CD4-positive, alpha-beta T cell (primary cell): ENCODE data around the gene CD63. TPM values are rescaled to one million over a fixed set of nuclear protein-coding genes. Genes with fewer than 3 reads are reported as not detected.
A peak's percentile ranks its signal among the peaks of the same experiment; 100 is the strongest.

Experiments used
- ATAC-seq: fragments of 200-7000 bp; cut with Tn5 transposase; one replicate; pipeline ENCODE4 v1.10.0; 2022; ENCODE audit warnings: mild to moderate bottlenecking; ENCODE audit not compliant: poor library complexity
- CTCF ChIA-PET: fragments of 350-600 bp; sonication (Branson Sonifier 250); formaldehyde crosslinking; loops from one replicate; lab custom pipeline; 2021; ENCODE audit warnings: antibody characterized with exemption, inconsistent platforms; lab: Charles Lee
- POLR2A ChIA-PET: fragments of 350-600 bp; sonication (Branson Sonifier 250); formaldehyde crosslinking; loops from one replicate; lab custom pipeline; 2021; ENCODE audit warnings: antibody characterized with exemption, inconsistent platforms; lab: Charles Lee
- DNase-seq, 14 experiments: peaks; one replicate each; pipeline ENCODE4 v3.0.0-alpha.2; 2013 to 2020; ENCODE audit warnings: mixed read lengths in 2 of 14
- H3K27ac ChIP-seq, 2 donors: one replicate each; pipeline versions ENCODE4 v1.5.1 to v1.7.0; 2013; ENCODE audit warnings: low read length in 2 of 2, low read depth in 1 of 2, mild to moderate bottlenecking in 1 of 2
- H3K27me3 ChIP-seq, 2 experiments: 1 replicate in 1 of 2; 2 replicates in 1 of 2; pipeline versions ENCODE4 v1.6.1 to v1.7.0; 2013; ENCODE audit warnings: low read length in 2 of 2, control low read depth in 1 of 2, mild to moderate bottlenecking in 1 of 2, moderate library complexity in 1 of 2; ENCODE audit not compliant: insufficient read depth in 2 of 2, control insufficient read depth in 1 of 2
- H3K36me3 ChIP-seq: one replicate; pipeline ENCODE4 v1.6.1; 2013; ENCODE audit warnings: low read length, control low read depth; ENCODE audit not compliant: insufficient read depth
- H3K4me1 ChIP-seq: one replicate; pipeline ENCODE4 v1.6.1; 2013; ENCODE audit warnings: low read length, control low read depth; ENCODE audit not compliant: insufficient read depth
- H3K4me3 ChIP-seq: one replicate; pipeline ENCODE4 v1.5.1; 2013; ENCODE audit warnings: mild to moderate bottlenecking, low read length, moderate library complexity
- H3K9me3 ChIP-seq, 2 experiments: 1 replicate in 1 of 2; 2 replicates in 1 of 2; pipeline versions ENCODE4 v1.6.1 to v1.7.0; 2013; ENCODE audit warnings: low read length in 2 of 2, mild to moderate bottlenecking in 2 of 2, control low read depth in 1 of 2, moderate library complexity in 1 of 2; ENCODE audit not compliant: control insufficient read depth in 1 of 2, insufficient read depth in 1 of 2
- H3K27ac Mint-ChIP-seq: one replicate; pipeline ENCODE4 v1.8.0; 2020; ENCODE audit warnings: mixed read lengths
- H3K27me3 Mint-ChIP-seq: one replicate; pipeline ENCODE4 v1.8.0; 2021; ENCODE audit warnings: mixed read lengths
- H3K36me3 Mint-ChIP-seq: one replicate; pipeline ENCODE4 v1.8.0; 2021; ENCODE audit warnings: low read depth, mixed read lengths
- H3K4me1 Mint-ChIP-seq: one replicate; pipeline ENCODE4 v1.8.0; 2021; ENCODE audit warnings: low read depth, mixed read lengths
- H3K4me3 Mint-ChIP-seq: one replicate; pipeline ENCODE4 v1.8.0; 2020; ENCODE audit warnings: mild to moderate bottlenecking, mixed read lengths
- H3K9me3 Mint-ChIP-seq: one replicate; pipeline ENCODE4 v1.8.0; 2020; ENCODE audit warnings: mixed read lengths
- CTCF ChIP-seq: fragments of 200-600 bp; IDR thresholded peaks from one replicate; pipeline ENCODE4 v1.8.0; 2022; ENCODE audit warnings: antibody characterized with exemption, mild to moderate bottlenecking
- intact Hi-C, 2 experiments: fragments of 100-400 bp; cut with DNase I in 1 of 2; cut with micrococcal nuclease in 1 of 2; formaldehyde crosslinking; loops; one replicate each; pipeline versions ENCODE4 v1.15.1 to v1.9.0; 2023 to 2025; cut with DNase I, micrococcal nuclease
- total RNA-seq, 174 experiments: library from RNA in 2 of 174; stranded (reverse) in 2 of 174; gene quantifications; one replicate each; pipeline ENCODE4 v1.2.3 and lab custom pipeline; 2021 to 2026

Gene CD63
- total RNA-seq, 2 experiments from 2014 or later = 34.0 to 36.4 TPM

GRCh38 chr12:55685671-55686070 lies 43.1 kb downstream of the CD63 start:
- intact Hi-C loops = no loop called here
- Histone ChIP-seq H3K27me3 (peaks cover 8 to 10% of the 10 kb centered on the region in 2 experiments), H3K9me3 (no peaks in the 10 kb centered on the region), H3K4me3 (no peak overlapping the region), H3K36me3 (no peaks in the 10 kb centered on the region), H3K4me1 (peaks cover 15% of the 10 kb centered on the region), H3K27ac (no peak overlapping the region)
- no peaks in the 10 kb centered on the region for H3K36me3 Mint-ChIP-seq
- H3K4me1 Mint-ChIP-seq = peaks cover 16% of the 10 kb centered on the region
- no peak overlapping the region for H3K4me3 Mint-ChIP-seq
- no peak overlapping the region for H3K27ac Mint-ChIP-seq
- no peaks in the 10 kb centered on the region for H3K9me3 Mint-ChIP-seq
- ChIA-PET CTCF (no interaction called here), POLR2A (no interaction called here)
- ATAC-seq (no peak), DNase-seq (peak in 1 of 14 experiments; percentile 11)
- no peak for TF ChIP-seq CTCF
- H3K27me3 Mint-ChIP-seq = peaks cover 30% of the 10 kb centered on the region

GRCh38 chr12:55684761-55685370 lies 43.9 kb downstream of the CD63 start:
- H3K9me3 Mint-ChIP-seq = no peaks in the 10 kb centered on the region

GRCh38 chr12:55683676-55684075 lies 45.1 kb downstream of the CD63 start:
- H3K4me3 ChIP-seq = no peak overlapping the region
- H3K9me3 Mint-ChIP-seq = no peaks in the 10 kb centered on the region
- no peak for DNase-seq
- H3K27ac ChIP-seq = no peak overlapping the region
- ATAC-seq = no peak
- no peak overlapping the region for H3K4me3 Mint-ChIP-seq
- ChIA-PET CTCF (no interaction called here), POLR2A (no interaction called here)
- peaks cover 15% of the 10 kb centered on the region for H3K4me1 ChIP-seq
- H3K9me3 ChIP-seq = no peaks in the 10 kb centered on the region
- H3K36me3 Mint-ChIP-seq = no peaks in the 10 kb centered on the region
- intact Hi-C loops = no loop called here
- TF ChIP-seq CTCF = no peak
- H3K36me3 ChIP-seq = no peaks in the 10 kb centered on the region
- H3K27ac Mint-ChIP-seq = no peak overlapping the region
- peaks cover 17% of the 10 kb centered on the region for H3K4me1 Mint-ChIP-seq
- H3K27me3 Mint-ChIP-seq = peaks cover 50% of the 10 kb centered on the region
- H3K27me3 ChIP-seq = peaks cover 9 to 16% of the 10 kb centered on the region in 2 experiments

More at GRCh38 chr12:55684761-55685370, 43.9 kb downstream of the CD63 start:
- Mint-ChIP-seq H3K27ac (no peak overlapping the region), H3K4me1 (peaks cover 17% of the 10 kb centered on the region), H3K36me3 (no peaks in the 10 kb centered on the region), H3K4me3 (no peak overlapping the region), H3K27me3 (peaks cover 38% of the 10 kb centered on the region)
- Histone ChIP-seq H3K9me3 (no peaks in the 10 kb centered on the region), H3K27me3 (peaks cover 9 to 10% of the 10 kb centered on the region in 2 experiments), H3K27ac (no peak overlapping the region), H3K4me3 (no peak overlapping the region), H3K4me1 (peaks cover 15% of the 10 kb centered on the region), H3K36me3 (no peaks in the 10 kb centered on the region)
- no peak for DNase-seq
- no peak for ATAC-seq
- intact Hi-C loops = no loop called here
- TF ChIP-seq CTCF = no peak
- ChIA-PET CTCF (no interaction called here), POLR2A (no interaction called here)
